GM12801 (cell line): ENCODE measurements around the gene CIAO2A.

Experiments used
- CTCF ChIP-seq: IDR thresholded peaks from one replicate; pipeline ENCODE4 v1.5.1; 2011; ENCODE audit warnings: control low read depth; ENCODE audit not compliant: insufficient read length; ENCODE audit errors: extremely low read depth

The CIAO2A gene

GRCh38 chr15:64071931-64072765, 21.5 kb downstream of the CIAO2A start:
- no peak for TF ChIP-seq CTCF

- TF ChIP-seq CTCF: no peak
Measured at GRCh38 chr15:64070965-64071851, 22.4 kb downstream of the CIAO2A start.

- no peak for TF ChIP-seq CTCF
Measured at GRCh38 chr15:64070106-64070505, 23.5 kb downstream of the CIAO2A start.

DNA sequence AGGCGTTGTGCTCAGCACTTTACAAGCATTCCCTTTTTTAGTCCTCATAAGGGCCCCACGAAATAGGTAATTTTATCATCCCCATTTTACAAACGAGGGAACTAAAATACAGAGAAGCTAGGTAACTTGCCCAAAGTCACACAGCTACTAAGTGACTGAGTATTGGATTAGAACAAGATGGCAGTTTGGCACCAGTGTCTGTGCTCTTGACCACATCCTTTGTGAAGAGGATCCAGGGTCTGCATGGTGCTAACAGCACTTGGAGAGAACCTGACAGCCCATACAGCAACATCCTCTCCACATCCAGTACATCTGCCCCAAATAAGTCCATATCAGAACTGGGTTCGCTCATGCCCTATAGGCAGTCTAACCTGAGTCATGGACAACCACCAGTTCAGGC, 25.5 kb downstream of the CIAO2A start:
- TF ChIP-seq CTCF: no peak

- no peak for TF ChIP-seq CTCF
Measured at GRCh38 chr15:64067564-64068030, 26.0 kb downstream of the CIAO2A start.

DNA sequence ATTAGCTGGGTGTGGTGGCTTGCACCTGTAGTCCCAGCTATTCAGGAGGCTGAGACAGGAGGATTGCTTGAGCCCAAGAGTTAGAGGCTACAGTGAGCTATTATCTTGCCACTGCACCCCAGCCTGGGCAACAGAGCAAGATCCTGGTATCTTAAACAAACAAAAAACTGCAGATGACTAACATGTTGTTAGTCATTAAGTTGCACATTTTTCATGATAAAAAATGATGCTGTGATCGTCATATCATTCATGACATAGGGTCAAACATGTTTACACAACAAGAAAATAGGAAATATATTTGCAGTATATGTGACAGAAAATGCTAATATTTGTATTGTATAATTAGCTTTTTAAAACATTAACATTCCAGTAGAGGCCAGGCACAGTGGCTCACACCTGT, 27.2 kb downstream of the CIAO2A start:
- no peak for TF ChIP-seq CTCF

GRCh38 chr15:64060716-64061115, 32.9 kb downstream of the CIAO2A start:
- TF ChIP-seq CTCF: no peak
